Panc1 (cell line): ENCODE data around the gene NTM.

Experiments
- CTCF ChIP-seq: fragments of 450-650 bp; IDR thresholded peaks from 2 replicates; pipeline ENCODE4 v1.5.1; 2017; ENCODE audit warnings: mild to moderate bottlenecking
- POLR2AphosphoS5 ChIP-seq: IDR thresholded peaks from 2 replicates; pipeline ENCODE4 v1.6.1; 2012; ENCODE audit warnings: mild to moderate bottlenecking, low read depth, low read length, moderate library complexity
- SIN3A ChIP-seq: IDR thresholded peaks from 2 replicates; pipeline ENCODE4 v1.6.1; 2012; ENCODE audit warnings: low read depth, mild to moderate bottlenecking, low read length, moderate library complexity, borderline replicate concordance; ENCODE audit not compliant: insufficient read depth

GRCh38 chr11:131611322-131611721 is 240.9 kb downstream of the NTM start:
- TF ChIP-seq CTCF (no peak), SIN3A (no peak), POLR2AphosphoS5 (no peak)
